A549 (cell line): ENCODE results near the gene PLS3.
"Not testable (repeated sequence)": the region's sequence is repeated elsewhere in the genome, so short reads cannot be mapped to it uniquely, and the experiment has no call there.

ENCODE experiments used
- BHLHE40 ChIP-seq: IDR thresholded peaks from 2 replicates; pipeline ENCODE4 v1.6.1; 2012; ENCODE audit warnings: low read depth, low read length, inconsistent platforms
- CBX2 ChIP-seq: fragments of 200-600 bp; sonication (generic); IDR thresholded peaks from 2 replicates; pipeline ENCODE4 v1.6.1; 2016; ENCODE audit warnings: low read depth, mild to moderate bottlenecking, borderline replicate concordance
- CTCF ChIP-seq: fragments of >200 bp; sonication (Bioruptor Twin); formaldehyde crosslinking; IDR thresholded peaks from 3 replicates; pipeline ENCODE4 v1.5.1; 2016
- ELK1 ChIP-seq: fragments of 150-350 bp; IDR thresholded peaks from 2 replicates; pipeline ENCODE4 v1.6.1; 2014; ENCODE audit warnings: low read depth, mild to moderate bottlenecking, low read length
- EP300 ChIP-seq, 2 experiments: fragments of >200 bp; sonication (Bioruptor Twin); formaldehyde crosslinking; IDR thresholded peaks; 2 replicates in 1 of 2; 3 replicates in 1 of 2; pipeline ENCODE4 v1.6.1; 2016 to 2017
- MAX ChIP-seq: IDR thresholded peaks from 2 replicates; pipeline ENCODE4 v1.6.1; 2012
- NR3C1 ChIP-seq: fragments of >200 bp; sonication (Bioruptor Twin); formaldehyde crosslinking; IDR thresholded peaks from 3 replicates; pipeline ENCODE4 v1.6.1; 2017
- REST ChIP-seq: fragments of 200-600 bp; sonication (generic); IDR thresholded peaks from 2 replicates; pipeline ENCODE4 v1.6.1; 2016; ENCODE audit warnings: antibody characterized with exemption, mild to moderate bottlenecking, moderate library complexity
- RFX5 ChIP-seq: fragments of 450-650 bp; IDR thresholded peaks from 2 replicates; pipeline ENCODE4 v1.7.1; 2014; ENCODE audit warnings: antibody characterized with exemption, mild to moderate bottlenecking, moderate library complexity

- not testable (repeated sequence) for TF ChIP-seq CTCF; ELK1; RFX5; MAX; CBX2; NR3C1; BHLHE40; EP300 (IDR thresholded peaks at IDR 0.05); REST
These were observed 19.9 kb upstream of the PLS3 start for GRCh38 chrX:115541045-115541444.
